Measurements from ENCODE around the gene CTNNA1.

DNA sequence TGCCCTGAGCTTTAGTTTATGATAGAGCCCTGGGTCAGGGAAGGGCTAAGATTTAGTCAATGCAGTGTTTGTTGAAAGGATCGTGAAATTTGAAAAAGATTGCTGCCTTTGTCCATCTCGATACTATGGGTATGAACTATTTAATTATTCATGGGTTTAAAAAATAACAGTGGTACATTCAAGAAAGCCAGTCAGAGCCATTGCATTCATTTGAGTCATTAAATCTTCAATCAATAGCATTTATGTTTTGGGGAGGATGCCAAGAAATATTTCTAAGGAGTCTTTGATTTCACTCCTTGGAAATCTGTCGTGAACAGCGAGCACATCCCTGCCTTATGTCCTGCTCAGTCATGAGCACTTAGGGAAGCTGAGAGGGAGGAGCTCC, 176.3 kb downstream of the CTNNA1 start:
- TF ChIP-seq, protein P1, sequence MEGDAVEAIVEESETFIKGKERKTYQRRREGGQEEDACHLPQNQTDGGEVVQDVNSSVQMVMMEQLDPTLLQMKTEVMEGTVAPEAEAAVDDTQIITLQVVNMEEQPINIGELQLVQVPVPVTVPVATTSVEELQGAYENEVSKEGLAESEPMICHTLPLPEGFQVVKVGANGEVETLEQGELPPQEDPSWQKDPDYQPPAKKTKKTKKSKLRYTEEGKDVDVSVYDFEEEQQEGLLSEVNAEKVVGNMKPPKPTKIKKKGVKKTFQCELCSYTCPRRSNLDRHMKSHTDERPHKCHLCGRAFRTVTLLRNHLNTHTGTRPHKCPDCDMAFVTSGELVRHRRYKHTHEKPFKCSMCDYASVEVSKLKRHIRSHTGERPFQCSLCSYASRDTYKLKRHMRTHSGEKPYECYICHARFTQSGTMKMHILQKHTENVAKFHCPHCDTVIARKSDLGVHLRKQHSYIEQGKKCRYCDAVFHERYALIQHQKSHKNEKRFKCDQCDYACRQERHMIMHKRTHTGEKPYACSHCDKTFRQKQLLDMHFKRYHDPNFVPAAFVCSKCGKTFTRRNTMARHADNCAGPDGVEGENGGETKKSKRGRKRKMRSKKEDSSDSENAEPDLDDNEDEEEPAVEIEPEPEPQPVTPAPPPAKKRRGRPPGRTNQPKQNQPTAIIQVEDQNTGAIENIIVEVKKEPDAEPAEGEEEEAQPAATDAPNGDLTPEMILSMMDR (IDR thresholded peaks at IDR 0.05) = no peak
- no peak for TF ChIP-seq POLR2A (IDR thresholded peaks at IDR 0.05)

All from lower leg skin (tissue), 3 donors.